ENCODE data around the gene CFAP68. TPM values are rescaled to one million over a fixed set of nuclear protein-coding genes. Genes with fewer than 3 reads are reported as not detected.

Gene CFAP68
- total and polyA plus RNA-seq, 2 of the 13 experiments (the other 11 are each of a cell fraction or from before 2014, with no cell fraction given): 22.2 to 25.6 TPM

- H3K36me3 ChIP-seq (replicated peaks in 1 of 2; ENCODE audit: control insufficient read depth in 1 of 2, insufficient read depth in 2 of 2, low read length in 2 of 2): peaks cover 6 to 49% of the 10 kb centered on the region in 2 experiments
- no peaks in the 10 kb centered on the region for H3K4me1 ChIP-seq (ENCODE audit: insufficient read depth, low read length)
- intact Hi-C loops (cut with micrococcal nuclease; ENCODE audit: unreplicated experiment): no loop called here
- H3K27ac ChIP-seq (ENCODE audit: extremely low read length, insufficient read depth, low read length): no peak overlapping the region
- no peak overlapping the region for H3K9ac ChIP-seq (ENCODE audit: insufficient read depth, low read depth, low read length)
- no peak for FAIRE-seq
- in situ Hi-C loops (cut with HindIII; ENCODE audit: extremely low pct_ligation_motif_present, low pct_unique_long_range_greater_than_20kb): no loop called here
- no peaks in the 10 kb centered on the region for H3K79me2 ChIP-seq (ENCODE audit: insufficient read depth, low read length)
- CTCF ChIA-PET (ENCODE audit: low intra/inter-chr PET ratio, low total read pairs): no interaction called here
- H3K4me2 ChIP-seq (ENCODE audit: low read depth, low read length): no peak overlapping the region
- H3K27me3 ChIP-seq (ENCODE audit: control insufficient read depth in 1 of 2, insufficient read depth in 2 of 2, low read length in 2 of 2): no peaks in the 10 kb centered on the region
- no peaks in the 10 kb centered on the region for H3K9me3 ChIP-seq (ENCODE audit: low read length)
- DNase-seq (ENCODE audit: low spot score): no peak
- POLR2A ChIA-PET: no interaction called here
- no peak overlapping the region for H3K4me3 ChIP-seq (replicated peaks in 1 of 3; ENCODE audit: insufficient read depth in 1 of 3, low read depth in 2 of 3, low read length in 3 of 3)
- 95% methylated on average over 3 of the region's 3 CpGs for WGBS (ENCODE audit: low lambda C conversion rate)
- no TSS peak for BruUV-seq (replicated peaks)
- H2AFZ ChIP-seq (ENCODE audit: low read length): no peak overlapping the region
- ATAC-seq: no peak
- no peaks in the 10 kb centered on the region for H4K20me1 ChIP-seq (ENCODE audit: insufficient read depth, low read length)
- TF ChIP-seq GPBP1L1 (CRISPR knock-in tag; IDR thresholded peaks at IDR 0.05) (no peak), ZNF576 (CRISPR knock-in tag; IDR thresholded peaks at IDR 0.05) (no peak), GATAD2A (CRISPR knock-in tag; IDR thresholded peaks at IDR 0.05) (no peak), NR1H2 (CRISPR knock-in tag; IDR thresholded peaks at IDR 0.05; ENCODE audit: borderline replicate concordance, low read depth) (no peak), NFAT5 (CRISPR knock-in tag; IDR thresholded peaks at IDR 0.05) (no peak), STAG1 (CRISPR knock-in tag; IDR thresholded peaks at IDR 0.05) (no peak), FOXO4 (CRISPR knock-in tag; conservative IDR thresholded peaks at IDR 0.05) (no peak), HCFC1 (IDR thresholded peaks at IDR 0.05; ENCODE audit: low read depth, low read length) (no peak), RFX3 (CRISPR knock-in tag; IDR thresholded peaks at IDR 0.05) (no peak), TARDBP (CRISPR knock-in tag; IDR thresholded peaks at IDR 0.05) (no peak), ATF7 (IDR thresholded peaks at IDR 0.05) (no peak), ATF7 (CRISPR knock-in tag; IDR thresholded peaks at IDR 0.05) (no peak), ZNF773 (CRISPR knock-in tag; IDR thresholded peaks at IDR 0.05; ENCODE audit: borderline replicate concordance) (no peak), ZFYVE20 (CRISPR knock-in tag; IDR thresholded peaks at IDR 0.05; ENCODE audit: borderline replicate concordance, low read depth) (no peak), ZNF766 (CRISPR knock-in tag; IDR thresholded peaks at IDR 0.05; ENCODE audit: borderline replicate concordance) (no peak), ZNF543 (CRISPR knock-in tag; IDR thresholded peaks at IDR 0.05) (no peak), KAT2B (IDR thresholded peaks at IDR 0.05; ENCODE audit: borderline replicate concordance, low read depth, low read length) (no peak), NCOA5 (CRISPR knock-in tag; IDR thresholded peaks at IDR 0.05) (no peak), CBX5 (CRISPR knock-in tag; IDR thresholded peaks at IDR 0.05; ENCODE audit: borderline replicate concordance) (no peak), DR1 (CRISPR knock-in tag; IDR thresholded peaks at IDR 0.05) (no peak)
Observed at GRCh38 chr11:111849631-111850030, 29.7 kb upstream of the CFAP68 start.
